T-helper 2 cell (primary cell): Measurements from ENCODE around the gene CPT1C.

Source experiments
- DNase-seq, 5 experiments: peaks; one replicate each; pipeline versions ENCODE4 v3.0.0 to v3.0.0-alpha.2; 2012 to 2022

The CPT1C gene

GRCh38 chr19:49683814-49684250 lies 7.1 kb upstream of the CPT1C start:
- no peak for DNase-seq

GRCh38 chr19:49684251-49684982 lies 6.5 kb upstream of the CPT1C start:
- DNase-seq, result peak in 1 of 5 experiments; percentile 35

GRCh38 chr19:49684983-49685553 lies 5.8 kb upstream of the CPT1C start:
- no peak for DNase-seq

GRCh38 chr19:49685845-49686332 lies 5.0 kb upstream of the CPT1C start:
- no peak for DNase-seq

GRCh38 chr19:49686503-49687088 lies 4.3 kb upstream of the CPT1C start:
- no peak for DNase-seq

GRCh38 chr19:49687150-49687549 lies 3.8 kb upstream of the CPT1C start:
- DNase-seq, result no peak

- no peak for DNase-seq
These were observed 3.2 kb upstream of the CPT1C start for GRCh38 chr19:49687566-49688316.

GRCh38 chr19:49688531-49689132 lies 2.3 kb upstream of the CPT1C start:
- no peak for DNase-seq

- DNase-seq, result peak in 1 of 5 experiments; percentile 22
These were observed 1.5 kb upstream of the CPT1C start, which contains the start of gene ADM5 for GRCh38 chr19:49689133-49690078. Gene ADM5 (plus strand): TSS chr19:49689594. CDS start chr19:49689838, 244 bp downstream.

- no peak for DNase-seq
These were observed 749 bp upstream of the CPT1C start for GRCh38 chr19:49690079-49690655.

- peak in 1 of 5 experiments; percentile 49 for DNase-seq
These were observed 579 bp downstream of the CPT1C start for GRCh38 chr19:49691243-49692146.

- no peak for DNase-seq
These were observed 1.2 kb downstream of the CPT1C start for GRCh38 chr19:49692147-49692506.

- no peak for DNase-seq
These were observed 5.2 kb downstream of the CPT1C start for GRCh38 chr19:49696115-49696514.

- DNase-seq, result no peak
These were observed 5.9 kb downstream of the CPT1C start for GRCh38 chr19:49696865-49697264.

GRCh38 chr19:49699364-49699763 lies 8.4 kb downstream of the CPT1C start:
- DNase-seq, result no peak

GRCh38 chr19:49700563-49700962 lies 9.6 kb downstream of the CPT1C start:
- no peak for DNase-seq

- DNase-seq, result no peak
These were observed 10.4 kb downstream of the CPT1C start for GRCh38 chr19:49701271-49701786.

- no peak for DNase-seq
These were observed 14.1 kb downstream of the CPT1C start for GRCh38 chr19:49704888-49705642.

- DNase-seq, result no peak
These were observed 15.0 kb downstream of the CPT1C start for GRCh38 chr19:49705919-49706318.
